Stomach (tissue), 4 donors: Measurements from ENCODE around the gene EMC1.
"Not testable (repeated sequence)": the region's sequence is repeated elsewhere in the genome, so short reads cannot be mapped to it uniquely, and the experiment has no call there.

ENCODE experiments used
- EP300 ChIP-seq: sonication (generic); formaldehyde crosslinking; IDR thresholded peaks from one replicate; pipeline ENCODE4 v1.6.1; 2017; ENCODE audit warnings: antibody characterized with exemption
- POLR2A ChIP-seq, 4 donors: fragments of 450-650 bp; IDR thresholded peaks; one replicate each; pipeline ENCODE4 v1.6.1; 2016; ENCODE audit warnings: antibody characterized with exemption in 4 of 4, control low read depth in 2 of 4, mild to moderate bottlenecking in 1 of 4, moderate library complexity in 1 of 4
- POLR2AphosphoS5 ChIP-seq, 3 donors: sonication (generic); formaldehyde crosslinking; IDR thresholded peaks; one replicate each; pipeline ENCODE4 v1.6.1; 2016; ENCODE audit warnings: antibody characterized with exemption in 3 of 3
- TF ChIP-seq, protein P1 (sequence below), 7 experiments: fragments of 450-650 bp in 4 of 7; fragments of 200-600 bp in 3 of 7; sonication (generic) in 3 of 7; IDR thresholded peaks; one replicate each; pipeline ENCODE4 v1.5.1; 2016 to 2019; ENCODE audit warnings: antibody characterized with exemption in 7 of 7, control low read depth in 2 of 7, mild to moderate bottlenecking in 1 of 7

DNA sequence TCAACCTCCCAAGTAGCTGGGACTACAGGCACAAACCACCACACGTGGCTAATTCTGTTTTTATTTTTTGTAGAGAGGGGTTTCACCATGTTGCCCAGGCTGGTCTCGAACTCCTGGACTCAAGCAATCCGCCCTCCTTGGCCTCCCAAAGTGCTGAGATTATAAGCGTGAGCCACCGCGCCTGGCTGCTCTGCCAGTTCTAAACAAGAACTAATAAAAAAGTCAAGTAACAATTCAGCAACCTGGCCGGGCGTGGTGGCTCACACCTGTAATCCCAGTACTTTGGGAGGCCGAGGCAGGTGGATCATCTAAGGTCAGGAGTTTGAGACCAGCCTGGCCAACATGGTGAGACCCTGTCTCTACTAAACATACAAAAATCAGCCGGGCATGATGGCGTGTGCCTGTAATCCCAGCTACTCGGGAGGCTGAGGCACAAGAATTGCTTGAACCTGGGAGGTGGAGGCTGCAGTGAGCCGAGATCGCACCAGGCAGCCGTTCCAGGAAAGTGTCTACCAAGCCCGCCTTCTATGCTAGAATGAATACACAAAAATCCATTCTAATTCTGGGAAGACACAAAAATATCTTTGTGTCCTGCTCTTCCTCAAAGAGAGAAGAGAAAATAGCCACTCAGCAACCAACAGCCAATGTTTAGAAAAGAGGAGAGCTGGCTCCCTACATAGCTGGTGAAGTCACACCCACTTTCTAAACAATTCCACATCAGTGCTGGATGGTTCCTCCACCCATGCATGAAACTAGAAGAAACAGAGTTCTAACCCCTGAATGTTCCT lies 19.4 kb downstream of the EMC1 start:
- TF ChIP-seq, protein P1, sequence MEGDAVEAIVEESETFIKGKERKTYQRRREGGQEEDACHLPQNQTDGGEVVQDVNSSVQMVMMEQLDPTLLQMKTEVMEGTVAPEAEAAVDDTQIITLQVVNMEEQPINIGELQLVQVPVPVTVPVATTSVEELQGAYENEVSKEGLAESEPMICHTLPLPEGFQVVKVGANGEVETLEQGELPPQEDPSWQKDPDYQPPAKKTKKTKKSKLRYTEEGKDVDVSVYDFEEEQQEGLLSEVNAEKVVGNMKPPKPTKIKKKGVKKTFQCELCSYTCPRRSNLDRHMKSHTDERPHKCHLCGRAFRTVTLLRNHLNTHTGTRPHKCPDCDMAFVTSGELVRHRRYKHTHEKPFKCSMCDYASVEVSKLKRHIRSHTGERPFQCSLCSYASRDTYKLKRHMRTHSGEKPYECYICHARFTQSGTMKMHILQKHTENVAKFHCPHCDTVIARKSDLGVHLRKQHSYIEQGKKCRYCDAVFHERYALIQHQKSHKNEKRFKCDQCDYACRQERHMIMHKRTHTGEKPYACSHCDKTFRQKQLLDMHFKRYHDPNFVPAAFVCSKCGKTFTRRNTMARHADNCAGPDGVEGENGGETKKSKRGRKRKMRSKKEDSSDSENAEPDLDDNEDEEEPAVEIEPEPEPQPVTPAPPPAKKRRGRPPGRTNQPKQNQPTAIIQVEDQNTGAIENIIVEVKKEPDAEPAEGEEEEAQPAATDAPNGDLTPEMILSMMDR (IDR thresholded peaks at IDR 0.05), result not testable (repeated sequence)
- TF ChIP-seq POLR2AphosphoS5 (IDR thresholded peaks at IDR 0.05); POLR2A (IDR thresholded peaks at IDR 0.05); EP300: not testable (repeated sequence)
